Measurements from ENCODE around the gene TGFBR2.
"Not testable (repeated sequence)": the region's sequence is repeated elsewhere in the genome, so short reads cannot be mapped to it uniquely, and the experiment has no call there.

TGFBR2 gene

DNA sequence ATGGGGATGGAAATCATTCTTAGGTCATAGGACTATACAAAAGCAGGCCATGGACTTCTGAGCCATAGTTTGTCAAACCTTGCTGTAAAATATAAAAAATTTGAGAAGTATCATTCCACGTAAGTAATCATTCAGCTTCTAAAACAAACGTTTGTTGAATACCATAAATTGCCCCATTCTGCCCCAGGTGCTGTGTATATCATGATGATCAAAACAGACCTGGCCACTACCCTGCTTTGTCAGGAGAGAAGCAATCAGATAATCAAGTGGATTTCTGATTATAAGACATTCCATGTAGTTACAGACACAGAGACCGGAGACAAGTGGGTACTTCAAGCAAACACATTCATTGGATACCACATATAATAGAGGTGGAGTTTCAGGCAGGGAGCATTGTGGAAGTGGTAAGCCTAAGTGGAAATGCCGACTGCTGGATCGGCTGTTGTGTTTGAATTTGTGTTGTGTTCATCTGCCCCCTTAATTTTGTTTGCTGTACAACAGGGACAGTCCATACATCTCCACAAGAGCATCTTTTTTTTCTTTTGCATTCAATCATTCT, 61.7 kb downstream of the TGFBR2 start (continued):
- TF ChIP-seq, protein P1, sequence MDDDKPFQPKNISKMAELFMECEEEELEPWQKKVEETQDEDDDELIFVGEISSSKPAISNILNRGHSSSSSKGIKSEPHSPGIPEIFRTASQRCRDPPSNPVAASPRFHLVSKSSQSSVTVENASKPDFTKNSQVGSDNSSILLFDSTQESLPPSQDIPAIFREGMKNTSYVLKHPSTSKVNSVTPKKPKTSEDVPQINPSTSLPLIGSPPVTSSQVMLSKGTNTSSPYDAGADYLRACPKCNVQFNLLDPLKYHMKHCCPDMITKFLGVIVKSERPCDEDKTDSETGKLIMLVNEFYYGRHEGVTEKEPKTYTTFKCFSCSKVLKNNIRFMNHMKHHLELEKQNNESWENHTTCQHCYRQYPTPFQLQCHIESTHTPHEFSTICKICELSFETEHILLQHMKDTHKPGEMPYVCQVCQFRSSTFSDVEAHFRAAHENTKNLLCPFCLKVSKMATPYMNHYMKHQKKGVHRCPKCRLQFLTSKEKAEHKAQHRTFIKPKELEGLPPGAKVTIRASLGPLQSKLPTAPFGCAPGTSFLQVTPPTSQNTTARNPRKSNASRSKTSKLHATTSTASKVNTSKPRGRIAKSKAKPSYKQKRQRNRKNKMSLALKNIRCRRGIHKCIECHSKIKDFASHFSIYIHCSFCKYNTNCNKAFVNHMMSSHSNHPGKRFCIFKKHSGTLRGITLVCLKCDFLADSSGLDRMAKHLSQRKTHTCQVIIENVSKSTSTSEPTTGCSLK (tag by site-specific recombination; IDR thresholded peaks at IDR 0.05): no peak
- no peak for TF ChIP-seq ZNF529 (tag by site-specific recombination; IDR thresholded peaks at IDR 0.05; ENCODE audit: insufficient replicate concordance)
- TF ChIP-seq, protein P2, sequence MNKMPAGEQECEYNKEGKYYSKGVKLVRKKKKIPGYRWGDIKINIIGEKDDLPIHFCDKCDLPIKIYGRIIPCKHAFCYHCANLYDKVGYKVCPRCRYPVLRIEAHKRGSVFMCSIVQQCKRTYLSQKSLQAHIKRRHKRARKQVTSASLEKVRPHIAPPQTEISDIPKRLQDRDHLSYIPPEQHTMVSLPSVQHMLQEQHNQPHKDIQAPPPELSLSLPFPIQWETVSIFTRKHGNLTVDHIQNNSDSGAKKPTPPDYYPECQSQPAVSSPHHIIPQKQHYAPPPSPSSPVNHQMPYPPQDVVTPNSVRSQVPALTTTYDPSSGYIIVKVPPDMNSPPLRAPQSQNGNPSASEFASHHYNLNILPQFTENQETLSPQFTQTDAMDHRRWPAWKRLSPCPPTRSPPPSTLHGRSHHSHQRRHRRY (tag by site-specific recombination; IDR thresholded peaks at IDR 0.05): no peak
- no peak for TF ChIP-seq ZNF335 (tag by site-specific recombination; conservative IDR thresholded peaks at IDR 0.05)
- TF ChIP-seq ZNF624 (tag by site-specific recombination; IDR thresholded peaks at IDR 0.05): no peak
- no peak for TF ChIP-seq ZNF433 (tag by site-specific recombination; IDR thresholded peaks at IDR 0.05; ENCODE audit: low read depth)
- TF ChIP-seq, protein P3, sequence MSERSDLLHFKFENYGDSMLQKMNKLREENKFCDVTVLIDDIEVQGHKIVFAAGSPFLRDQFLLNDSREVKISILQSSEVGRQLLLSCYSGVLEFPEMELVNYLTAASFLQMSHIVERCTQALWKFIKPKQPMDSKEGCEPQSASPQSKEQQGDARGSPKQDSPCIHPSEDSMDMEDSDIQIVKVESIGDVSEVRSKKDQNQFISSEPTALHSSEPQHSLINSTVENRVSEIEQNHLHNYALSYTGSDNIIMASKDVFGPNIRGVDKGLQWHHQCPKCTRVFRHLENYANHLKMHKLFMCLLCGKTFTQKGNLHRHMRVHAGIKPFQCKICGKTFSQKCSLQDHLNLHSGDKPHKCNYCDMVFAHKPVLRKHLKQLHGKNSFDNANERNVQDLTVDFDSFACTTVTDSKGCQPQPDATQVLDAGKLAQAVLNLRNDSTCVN (tag by site-specific recombination; optimal IDR thresholded peaks at IDR 0.05): no peak
- TF ChIP-seq ZNF140 (tag by site-specific recombination; IDR thresholded peaks at IDR 0.05): no peak
- TF ChIP-seq ZBTB21 (tag by site-specific recombination; IDR thresholded peaks at IDR 0.05): no peak
- no peak for TF ChIP-seq ZNF423 (tag by site-specific recombination; IDR thresholded peaks at IDR 0.05)
- no peak for TF ChIP-seq ZNF670 (tag by site-specific recombination; IDR thresholded peaks at IDR 0.05; ENCODE audit: low read depth)
- TF ChIP-seq YY2 (tag by site-specific recombination; IDR thresholded peaks at IDR 0.05): no peak
- TF ChIP-seq GLIS1 (tag by site-specific recombination; IDR thresholded peaks at IDR 0.05): no peak
- TF ChIP-seq ZNF121 (tag by site-specific recombination; IDR thresholded peaks at IDR 0.05): no peak

DNA sequence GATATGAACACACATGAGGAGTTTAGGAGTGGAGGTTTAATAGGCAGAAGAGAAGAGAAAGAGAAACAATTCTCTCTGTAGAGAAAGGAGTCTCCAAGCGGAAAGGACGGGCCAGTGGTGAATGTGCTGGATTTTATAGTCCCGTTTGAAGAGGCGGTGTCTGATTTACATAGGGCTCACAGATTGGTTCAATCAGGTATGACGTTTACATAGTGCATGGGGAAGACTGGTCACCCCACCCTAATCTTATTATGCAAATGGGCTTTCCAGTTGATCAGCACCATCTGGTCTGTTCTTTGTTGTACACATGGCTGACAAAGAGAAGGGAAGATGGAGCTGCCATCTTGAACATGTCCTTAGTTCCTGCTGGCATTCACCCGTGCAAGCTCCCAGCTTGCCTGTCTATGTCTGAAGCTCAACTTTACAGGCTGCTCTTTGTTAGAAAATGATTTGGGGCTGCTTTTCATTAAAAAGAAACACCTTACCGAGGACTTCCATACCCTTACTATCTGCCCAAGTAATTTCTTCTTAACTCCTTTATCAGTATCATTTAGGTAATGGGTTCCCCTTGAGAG, 63.0 kb downstream of the TGFBR2 start:
- H3K4me1 ChIP-seq (ENCODE audit: control insufficient read depth, insufficient read depth, low read length); H3K9me3 ChIP-seq (ENCODE audit: control insufficient read depth, insufficient read depth, low read depth, low read length); CTCF ChIA-PET; H3K27ac ChIP-seq (ENCODE audit: extremely low read depth, low read depth, low read length); POLR2A ChIA-PET; H3K4me3 ChIP-seq (ENCODE audit: low read depth, low read length): not testable (repeated sequence)
- H3K36me3 ChIP-seq (ENCODE audit: control insufficient read depth in 2 of 2, insufficient read depth in 1 of 2, low read length in 2 of 2): peaks cover 0 to 28% of the 10 kb centered on the region in 2 experiments; a peak in 1 of 3 replicates

DNA sequence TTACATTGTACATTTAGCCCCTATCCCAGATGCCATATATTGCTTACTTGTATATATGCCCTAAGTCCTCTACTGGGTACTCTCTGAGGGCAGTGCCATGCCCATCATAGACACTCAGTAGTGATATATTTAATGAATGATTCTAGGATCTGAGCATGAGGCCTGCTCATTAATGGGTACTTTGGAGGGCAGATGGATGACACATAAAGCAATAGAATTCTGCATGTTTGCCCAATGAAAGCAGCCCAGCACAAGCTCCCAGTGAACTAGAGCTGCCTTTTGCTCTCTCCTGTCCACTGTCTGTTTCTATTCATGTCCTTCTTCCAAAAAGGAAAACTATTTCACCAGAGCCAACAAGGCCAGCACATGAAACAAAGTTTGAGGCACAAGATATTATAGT, 63.9 kb downstream of the TGFBR2 start:
- TF ChIP-seq SP2 (tag by site-specific recombination; IDR thresholded peaks at IDR 0.05) (no peak), YY1 (tag by site-specific recombination; IDR thresholded peaks at IDR 0.05) (no peak), GLIS2 (tag by site-specific recombination; IDR thresholded peaks at IDR 0.05) (no peak), GLIS1 (tag by site-specific recombination; IDR thresholded peaks at IDR 0.05) (no peak), ZBTB7A (tag by site-specific recombination; IDR thresholded peaks at IDR 0.05; ENCODE audit: low read depth) (no peak), HOXA7 (CRISPR knock-in tag; IDR thresholded peaks at IDR 0.05; ENCODE audit: borderline replicate concordance) (no peak), ZNF48 (tag by site-specific recombination; IDR thresholded peaks at IDR 0.05) (no peak), ZNF776 (tag by site-specific recombination; IDR thresholded peaks at IDR 0.05; ENCODE audit: borderline replicate concordance) (no peak), ZNF366 (tag by site-specific recombination; conservative IDR thresholded peaks at IDR 0.05) (no peak), ZNF529 (tag by site-specific recombination; IDR thresholded peaks at IDR 0.05; ENCODE audit: insufficient replicate concordance) (no peak), ZNF169 (tag by site-specific recombination; IDR thresholded peaks at IDR 0.05) (no peak)
- TF ChIP-seq, protein P4, sequence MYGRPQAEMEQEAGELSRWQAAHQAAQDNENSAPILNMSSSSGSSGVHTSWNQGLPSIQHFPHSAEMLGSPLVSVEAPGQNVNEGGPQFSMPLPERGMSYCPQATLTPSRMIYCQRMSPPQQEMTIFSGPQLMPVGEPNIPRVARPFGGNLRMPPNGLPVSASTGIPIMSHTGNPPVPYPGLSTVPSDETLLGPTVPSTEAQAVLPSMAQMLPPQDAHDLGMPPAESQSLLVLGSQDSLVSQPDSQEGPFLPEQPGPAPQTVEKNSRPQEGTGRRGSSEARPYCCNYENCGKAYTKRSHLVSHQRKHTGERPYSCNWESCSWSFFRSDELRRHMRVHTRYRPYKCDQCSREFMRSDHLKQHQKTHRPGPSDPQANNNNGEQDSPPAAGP (tag by site-specific recombination; IDR thresholded peaks at IDR 0.05): no peak
- TF ChIP-seq, protein P5, sequence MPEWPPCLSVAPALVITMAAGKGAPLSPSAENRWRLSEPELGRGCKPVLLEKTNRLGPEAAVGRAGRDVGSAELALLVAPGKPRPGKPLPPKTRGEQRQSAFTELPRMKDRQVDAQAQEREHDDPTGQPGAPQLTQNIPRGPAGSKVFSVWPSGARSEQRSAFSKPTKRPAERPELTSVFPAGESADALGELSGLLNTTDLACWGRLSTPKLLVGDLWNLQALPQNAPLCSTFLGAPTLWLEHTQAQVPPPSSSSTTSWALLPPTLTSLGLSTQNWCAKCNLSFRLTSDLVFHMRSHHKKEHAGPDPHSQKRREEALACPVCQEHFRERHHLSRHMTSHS (tag by site-specific recombination; IDR thresholded peaks at IDR 0.05): no peak
- H3K36me3 ChIP-seq (ENCODE audit: control insufficient read depth in 2 of 2, insufficient read depth in 1 of 2, low read length in 2 of 2): peaks cover 0 to 35% of the 10 kb centered on the region in 2 experiments; a peak in 1 of 3 replicates
- no peaks in the 10 kb centered on the region for H3K9me3 ChIP-seq (ENCODE audit: control insufficient read depth, insufficient read depth, low read depth, low read length)
- no peaks in the 10 kb centered on the region; the same call in 1 of the 2 replicates for H3K4me1 ChIP-seq (ENCODE audit: control insufficient read depth, insufficient read depth, low read length)
- no peak overlapping the region for H3K4me3 ChIP-seq (ENCODE audit: low read depth, low read length)
- H3K27ac ChIP-seq (ENCODE audit: extremely low read depth, low read depth, low read length): no peak overlapping the region
- ChIA-PET CTCF (no interaction called here), POLR2A (no interaction called here)

All from HEK293 (cell line).